Ascending aorta (tissue), 2 donors: ENCODE measurements around the gene MED12. TPM values are rescaled to one million over a fixed set of nuclear protein-coding genes. Genes with fewer than 3 reads are reported as not detected.

ENCODE experiments used
- DNase-seq, 2 donors: peaks; one replicate each; pipeline ENCODE4 v3.0.0-alpha.2; 2019; ENCODE audit warnings: low spot score in 2 of 2
- H3K27ac ChIP-seq, 2 donors: fragments of 200-600 bp; sonication (generic); one replicate each; pipeline ENCODE4 v1.5.1; 2016 to 2017; ENCODE audit warnings: mild to moderate bottlenecking in 1 of 2
- H3K27me3 ChIP-seq: fragments of 200-600 bp; sonication (generic); one replicate; pipeline ENCODE4 v1.5.1; 2017
- H3K36me3 ChIP-seq, 2 donors: fragments of 200-600 bp; sonication (generic); one replicate each; pipeline ENCODE4 v1.5.1; 2016
- H3K4me1 ChIP-seq, 2 donors: fragments of 200-600 bp; sonication (generic); one replicate each; pipeline ENCODE4 v1.5.1; 2016 to 2017; ENCODE audit warnings: mild to moderate bottlenecking in 1 of 2
- H3K4me3 ChIP-seq, 2 donors: fragments of 200-600 bp; sonication (generic); one replicate each; pipeline ENCODE4 v1.5.1; 2016 to 2017; ENCODE audit warnings: mild to moderate bottlenecking in 1 of 2
- H3K9me3 ChIP-seq, 2 donors: fragments of 200-600 bp; sonication (generic); one replicate each; pipeline ENCODE4 v1.5.1; 2016
- intact Hi-C: fragments of 100-400 bp; cut with DNase I; formaldehyde crosslinking; loops from one replicate; pipeline ENCODE4 v1.15.1; 2023
- total RNA-seq: library from RNA; depleted of rRNA; stranded (reverse); fragments of >200 nt; gene quantifications from one replicate; pipeline ENCODE4 v1.1.0, GENCODE V29; 2016
- TF ChIP-seq, protein P1 (sequence below), 3 experiments: fragments of 200-600 bp in 2 of 3; fragments of 450-650 bp in 1 of 3; sonication (generic) in 2 of 3; IDR thresholded peaks; one replicate each; pipeline ENCODE4 v1.5.1; 2016 to 2019; ENCODE audit warnings: antibody characterized with exemption in 3 of 3, mild to moderate bottlenecking in 1 of 3, moderate library complexity in 1 of 3

Gene MED12
- total RNA-seq, 1 donor from 2014 or later: 36.9 TPM

DNA sequence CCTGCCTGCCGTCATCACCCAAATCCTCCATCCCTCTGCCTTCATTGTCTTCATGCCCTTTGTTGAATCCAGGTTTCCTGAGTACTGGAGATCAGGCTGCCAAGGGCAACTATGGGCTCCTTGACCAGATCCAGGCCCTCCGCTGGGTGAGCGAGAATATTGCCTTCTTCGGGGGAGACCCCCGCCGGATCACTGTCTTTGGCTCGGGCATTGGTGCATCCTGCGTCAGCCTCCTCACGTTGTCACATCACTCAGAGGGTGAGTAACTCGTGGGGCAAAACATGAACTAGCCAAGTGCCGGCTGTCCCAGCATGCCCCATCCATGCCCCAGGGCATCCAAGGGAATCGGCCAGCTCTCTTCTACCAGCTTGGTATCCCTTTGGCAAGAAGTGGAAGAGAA, 45.7 kb downstream of the MED12 start:
- H3K4me1 ChIP-seq: no peaks in the 10 kb centered on the region
- intact Hi-C loops: no loop called here
- H3K4me3 ChIP-seq: no peak overlapping the region
- H3K27me3 ChIP-seq: no peaks in the 10 kb centered on the region
- no peak for DNase-seq
- no peak overlapping the region for H3K27ac ChIP-seq
- no peaks in the 10 kb centered on the region for H3K9me3 ChIP-seq
- H3K36me3 ChIP-seq: no peaks in the 10 kb centered on the region
- TF ChIP-seq, protein P1, sequence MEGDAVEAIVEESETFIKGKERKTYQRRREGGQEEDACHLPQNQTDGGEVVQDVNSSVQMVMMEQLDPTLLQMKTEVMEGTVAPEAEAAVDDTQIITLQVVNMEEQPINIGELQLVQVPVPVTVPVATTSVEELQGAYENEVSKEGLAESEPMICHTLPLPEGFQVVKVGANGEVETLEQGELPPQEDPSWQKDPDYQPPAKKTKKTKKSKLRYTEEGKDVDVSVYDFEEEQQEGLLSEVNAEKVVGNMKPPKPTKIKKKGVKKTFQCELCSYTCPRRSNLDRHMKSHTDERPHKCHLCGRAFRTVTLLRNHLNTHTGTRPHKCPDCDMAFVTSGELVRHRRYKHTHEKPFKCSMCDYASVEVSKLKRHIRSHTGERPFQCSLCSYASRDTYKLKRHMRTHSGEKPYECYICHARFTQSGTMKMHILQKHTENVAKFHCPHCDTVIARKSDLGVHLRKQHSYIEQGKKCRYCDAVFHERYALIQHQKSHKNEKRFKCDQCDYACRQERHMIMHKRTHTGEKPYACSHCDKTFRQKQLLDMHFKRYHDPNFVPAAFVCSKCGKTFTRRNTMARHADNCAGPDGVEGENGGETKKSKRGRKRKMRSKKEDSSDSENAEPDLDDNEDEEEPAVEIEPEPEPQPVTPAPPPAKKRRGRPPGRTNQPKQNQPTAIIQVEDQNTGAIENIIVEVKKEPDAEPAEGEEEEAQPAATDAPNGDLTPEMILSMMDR (IDR thresholded peaks at IDR 0.05): no peak

DNA sequence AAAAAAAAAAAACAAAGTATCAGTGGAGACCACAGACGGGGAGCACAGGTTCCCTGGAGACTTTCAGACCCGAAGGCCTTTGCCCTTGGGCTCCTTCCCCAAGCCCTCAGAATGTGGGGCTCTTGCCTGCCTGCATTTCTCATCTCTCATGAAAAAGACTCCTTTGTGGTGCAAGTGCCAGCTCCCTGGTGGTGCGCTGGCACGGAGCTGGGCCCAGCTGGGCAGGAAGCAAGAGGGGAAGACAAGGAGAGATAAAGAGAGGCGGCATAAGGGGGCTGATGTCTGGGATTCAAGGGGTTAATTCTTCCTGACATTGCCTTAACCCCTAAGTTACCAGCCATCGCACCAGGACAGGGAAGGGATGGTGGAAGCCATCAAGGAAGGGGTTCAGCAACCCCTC, 48.1 kb downstream of the MED12 start:
- DNase-seq: no peak
- H3K4me1 ChIP-seq: no peaks in the 10 kb centered on the region
- no peak overlapping the region for H3K4me3 ChIP-seq
- no peaks in the 10 kb centered on the region for H3K9me3 ChIP-seq
- TF ChIP-seq, protein P1 (IDR thresholded peaks at IDR 0.05): no peak
- H3K27ac ChIP-seq: no peak overlapping the region
- H3K27me3 ChIP-seq: no peaks in the 10 kb centered on the region
- no peaks in the 10 kb centered on the region for H3K36me3 ChIP-seq
- intact Hi-C loops: no loop called here

DNA sequence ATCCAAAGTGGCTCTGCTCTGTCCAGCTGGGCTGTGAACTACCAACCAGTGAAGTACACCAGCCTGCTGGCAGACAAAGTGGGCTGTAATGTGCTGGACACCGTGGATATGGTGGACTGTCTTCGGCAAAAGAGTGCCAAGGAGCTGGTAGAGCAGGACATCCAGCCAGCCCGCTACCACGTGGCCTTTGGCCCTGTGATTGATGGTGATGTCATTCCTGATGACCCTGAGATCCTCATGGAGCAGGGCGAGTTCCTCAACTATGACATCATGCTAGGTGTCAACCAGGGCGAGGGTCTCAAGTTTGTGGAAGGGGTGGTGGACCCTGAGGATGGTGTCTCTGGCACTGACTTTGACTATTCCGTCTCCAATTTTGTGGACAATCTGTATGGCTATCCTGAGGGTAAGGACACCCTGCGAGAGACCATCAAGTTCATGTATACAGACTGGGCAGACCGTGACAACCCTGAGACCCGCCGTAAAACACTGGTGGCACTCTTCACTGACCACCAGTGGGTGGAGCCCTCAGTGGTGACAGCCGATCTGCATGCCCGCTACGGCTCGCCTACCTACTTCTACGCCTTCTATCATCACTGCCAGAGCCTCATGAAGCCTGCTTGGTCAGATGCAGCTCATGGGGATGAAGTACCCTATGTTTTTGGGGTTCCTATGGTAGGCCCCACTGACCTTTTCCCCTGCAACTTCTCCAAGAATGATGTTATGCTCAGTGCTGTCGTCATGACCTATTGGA, 48.8 kb downstream of the MED12 start:
- intact Hi-C loops: no loop called here
- no peak overlapping the region for H3K27ac ChIP-seq
- no peak for DNase-seq

DNA sequence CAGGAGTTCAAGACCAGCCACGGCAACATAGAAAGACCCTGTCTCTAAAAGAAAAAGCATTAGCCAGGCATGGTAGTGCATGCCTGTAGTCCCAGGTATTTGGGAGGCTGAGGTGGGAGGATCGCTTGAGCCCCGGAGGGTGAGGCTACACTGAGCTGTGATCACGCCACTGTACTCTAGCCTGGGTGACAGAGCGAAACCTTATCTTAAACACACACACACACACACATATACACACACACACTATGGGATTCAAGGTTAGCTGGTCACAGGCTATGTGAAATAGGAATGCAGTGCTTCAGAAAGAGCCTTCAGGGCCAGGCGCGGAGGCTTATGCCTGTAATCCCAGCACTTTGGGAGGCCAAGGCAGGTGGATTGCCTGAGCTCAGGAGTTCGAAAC, 49.7 kb downstream of the MED12 start:
- Histone ChIP-seq H3K27me3 (no peaks in the 10 kb centered on the region), H3K9me3 (no peaks in the 10 kb centered on the region), H3K4me3 (no peak overlapping the region), H3K36me3 (no peaks in the 10 kb centered on the region), H3K27ac (no peak overlapping the region), H3K4me1 (no peaks in the 10 kb centered on the region)
- intact Hi-C loops: no loop called here
- TF ChIP-seq, protein P1 (IDR thresholded peaks at IDR 0.05): no peak
- DNase-seq: no peak

More for the DNA sequence above, 48.8 kb downstream of the MED12 start:
- no peaks in the 10 kb centered on the region for H3K36me3 ChIP-seq
- TF ChIP-seq, protein P1 (IDR thresholded peaks at IDR 0.05): no peak
- no peak overlapping the region for H3K4me3 ChIP-seq
- H3K9me3 ChIP-seq: no peaks in the 10 kb centered on the region
- H3K27me3 ChIP-seq: no peaks in the 10 kb centered on the region
- H3K4me1 ChIP-seq: no peaks in the 10 kb centered on the region

DNA sequence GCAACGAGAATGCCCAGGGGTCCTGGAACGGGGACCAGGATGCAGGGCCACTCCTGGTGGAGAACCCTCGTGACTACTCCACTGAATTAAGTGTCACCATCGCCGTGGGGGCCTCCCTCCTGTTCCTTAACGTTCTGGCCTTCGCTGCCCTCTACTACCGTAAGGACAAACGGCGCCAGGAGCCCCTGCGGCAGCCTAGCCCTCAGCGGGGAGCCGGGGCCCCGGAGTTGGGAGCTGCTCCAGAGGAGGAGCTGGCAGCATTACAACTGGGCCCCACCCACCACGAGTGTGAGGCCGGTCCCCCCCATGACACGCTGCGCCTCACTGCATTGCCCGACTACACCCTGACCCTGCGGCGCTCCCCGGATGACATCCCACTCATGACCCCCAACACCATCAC, 51.2 kb downstream of the MED12 start:
- TF ChIP-seq, protein P1 (IDR thresholded peaks at IDR 0.05): no peak
- Histone ChIP-seq H3K27me3 (no peaks in the 10 kb centered on the region), H3K4me1 (no peaks in the 10 kb centered on the region), H3K27ac (no peak overlapping the region), H3K4me3 (no peak overlapping the region), H3K36me3 (no peaks in the 10 kb centered on the region), H3K9me3 (no peaks in the 10 kb centered on the region)
- intact Hi-C loops: no loop called here
- no peak for DNase-seq
